Midbrain (tissue), 1 donor: ENCODE data around the gene PCNT.
"Not testable (repeated sequence)": the region's sequence is repeated elsewhere in the genome, so short reads cannot be mapped to it uniquely, and the experiment has no call there.

Experiments used
- DNase-seq: peaks from one replicate; lab custom pipeline; 2025; lab: John Stamatoyannopoulos, UW

The PCNT gene

GRCh38 chr21:46385846-46386733, 62.1 kb downstream of the PCNT start:
- no peak for DNase-seq

GRCh38 chr21:46386734-46387088, 62.8 kb downstream of the PCNT start:
- DNase-seq, result no peak

- no peak for DNase-seq
Measured at GRCh38 chr21:46388206-46388880, 64.4 kb downstream of the PCNT start.

GRCh38 chr21:46388896-46389295, 64.9 kb downstream of the PCNT start:
- no peak for DNase-seq

GRCh38 chr21:46390603-46391545, 66.9 kb downstream of the PCNT start:
- DNase-seq, result no peak

- no peak for DNase-seq
Measured at GRCh38 chr21:46391773-46392172, 67.8 kb downstream of the PCNT start.

GRCh38 chr21:46392921-46393320, 69.0 kb downstream of the PCNT start:
- no peak for DNase-seq

GRCh38 chr21:46393451-46393940, 69.5 kb downstream of the PCNT start:
- DNase-seq, result no peak

- DNase-seq, result peak; percentile 9
Measured at GRCh38 chr21:46393941-46394594, 70.1 kb downstream of the PCNT start.

- DNase-seq, result no peak
Measured at GRCh38 chr21:46394595-46395104, 70.7 kb downstream of the PCNT start.

GRCh38 chr21:46397211-46397905, 73.4 kb downstream of the PCNT start:
- no peak for DNase-seq

GRCh38 chr21:46397993-46398392, 74.0 kb downstream of the PCNT start:
- no peak for DNase-seq

- no peak for DNase-seq
Measured at GRCh38 chr21:46399129-46399528, 75.2 kb downstream of the PCNT start.

GRCh38 chr21:46399686-46400085, 75.7 kb downstream of the PCNT start:
- no peak for DNase-seq

- DNase-seq, result no peak
Measured at GRCh38 chr21:46401186-46401910, 77.4 kb downstream of the PCNT start.

GRCh38 chr21:46402421-46402820, 78.5 kb downstream of the PCNT start:
- DNase-seq, result no peak

GRCh38 chr21:46403234-46403811, 79.4 kb downstream of the PCNT start:
- DNase-seq, result not testable (repeated sequence)

GRCh38 chr21:46404306-46404705, 80.3 kb downstream of the PCNT start:
- no peak for DNase-seq

GRCh38 chr21:46406001-46406400, 82.0 kb downstream of the PCNT start:
- DNase-seq, result no peak
